ENCODE measurements around the gene RECQL5.

The RECQL5 gene

DNA sequence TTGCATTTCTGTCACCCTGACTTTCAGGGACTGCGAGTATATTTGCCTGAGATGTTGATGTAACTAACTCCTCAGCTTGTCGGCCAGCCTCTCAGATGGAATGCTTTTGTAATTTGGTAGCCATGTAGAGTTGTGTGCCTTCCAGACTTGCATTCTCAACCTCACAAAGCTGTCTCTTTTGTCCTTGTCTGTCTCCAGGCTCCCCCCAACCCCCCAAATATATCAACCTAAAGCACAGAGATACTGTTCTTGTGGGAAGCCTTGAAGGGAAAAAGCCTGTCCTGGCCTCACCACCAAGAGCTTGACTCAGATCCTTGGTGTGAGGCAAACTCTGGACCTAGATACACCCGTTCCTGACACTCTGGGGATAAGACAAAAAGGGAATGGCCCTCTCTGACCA lies 18.5 kb upstream of the RECQL5 start:
- no peak for DNase-seq

DNA sequence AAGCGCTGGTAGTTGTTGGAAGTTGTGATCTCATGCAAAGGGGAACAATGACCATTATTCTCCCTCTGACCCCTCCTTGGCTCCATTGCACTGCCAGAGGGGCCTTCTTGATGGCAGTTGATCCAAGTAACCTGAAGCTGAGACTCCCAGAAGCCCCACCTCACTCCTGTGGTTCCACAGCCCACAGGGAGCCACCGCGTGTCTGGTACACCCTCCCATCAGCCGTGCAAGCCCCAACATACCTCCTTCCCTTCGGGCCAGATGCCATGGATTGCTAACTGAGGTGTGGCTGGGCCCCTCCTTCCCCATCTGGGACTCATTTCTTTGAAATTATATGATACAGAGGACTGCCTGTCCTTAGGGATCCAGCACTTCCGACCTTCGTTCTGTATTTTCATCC lies 18.0 kb upstream of the RECQL5 start:
- DNase-seq, result no peak

DNA sequence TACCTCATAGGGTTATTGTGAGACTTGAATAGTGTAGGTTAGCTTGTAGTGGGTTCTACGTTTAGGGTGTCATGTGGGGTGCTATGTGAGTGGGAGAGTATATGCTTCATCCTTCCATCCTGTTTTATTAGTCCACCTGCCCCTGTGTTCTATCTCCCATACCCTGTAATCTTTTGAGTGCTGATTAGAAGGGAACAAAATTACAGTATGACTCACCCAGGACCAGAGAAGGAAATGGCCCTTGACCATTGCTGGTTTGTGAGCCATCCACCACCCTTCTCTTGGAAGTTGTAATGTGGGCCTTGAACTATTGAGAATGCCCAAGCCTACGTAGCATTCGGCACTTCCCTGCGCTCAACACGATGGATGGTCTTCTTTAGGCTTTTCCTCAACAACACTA lies 17.3 kb upstream of the RECQL5 start:
- no peak for DNase-seq

- no peak for DNase-seq
These were observed 16.6 kb upstream of the RECQL5 start for GRCh38 chr17:75683583-75683982.

- no peak for DNase-seq
These were observed 14.3 kb upstream of the RECQL5 start for GRCh38 chr17:75681289-75681688.

GRCh38 chr17:75680431-75680830 lies 13.5 kb upstream of the RECQL5 start:
- DNase-seq, result no peak

DNA sequence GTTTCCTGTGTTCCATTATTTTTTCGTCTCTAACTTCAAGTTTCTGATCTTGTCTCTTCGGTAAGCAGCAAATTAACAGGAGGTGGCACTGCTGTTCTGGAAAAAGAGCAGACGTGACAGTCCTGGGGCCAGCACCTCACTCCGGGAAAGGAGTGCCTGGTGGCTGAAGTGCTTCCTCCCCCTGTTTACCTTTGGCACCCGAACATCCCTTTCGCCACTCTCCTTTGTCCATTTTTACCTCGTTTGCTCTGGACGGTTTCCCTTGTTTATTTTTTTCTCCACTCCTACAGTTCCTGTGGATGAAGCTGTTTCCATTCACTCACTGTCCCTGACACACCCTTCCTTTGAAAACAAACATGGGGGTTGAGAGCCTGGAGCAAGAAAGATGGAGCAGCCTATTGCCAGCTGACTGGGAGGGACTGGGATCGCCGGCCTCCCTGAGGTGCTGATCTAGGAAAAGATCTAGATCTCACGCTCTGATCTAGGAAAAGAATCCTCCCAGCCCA lies 12.8 kb upstream of the RECQL5 start:
- no peak for DNase-seq

DNA sequence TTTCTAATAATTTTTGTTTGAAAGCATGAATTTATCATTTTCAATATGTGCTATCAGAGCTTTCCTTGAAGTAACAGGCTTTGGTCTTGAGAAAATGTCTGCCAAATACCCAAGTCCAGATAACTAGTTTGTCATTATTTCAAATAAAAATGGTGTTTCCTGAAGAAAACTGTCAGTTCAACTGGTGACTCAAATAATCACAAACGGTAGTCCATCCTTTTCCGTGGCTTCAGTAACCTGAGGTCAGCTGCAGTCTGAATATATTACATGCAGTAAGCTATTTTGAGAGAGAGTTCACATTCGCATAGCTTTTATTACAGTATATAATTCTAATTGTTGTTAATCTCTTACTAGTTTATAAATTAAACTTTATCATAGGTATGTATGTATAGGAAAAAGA lies 9.5 kb upstream of the RECQL5 start:
- DNase-seq, result no peak

DNA sequence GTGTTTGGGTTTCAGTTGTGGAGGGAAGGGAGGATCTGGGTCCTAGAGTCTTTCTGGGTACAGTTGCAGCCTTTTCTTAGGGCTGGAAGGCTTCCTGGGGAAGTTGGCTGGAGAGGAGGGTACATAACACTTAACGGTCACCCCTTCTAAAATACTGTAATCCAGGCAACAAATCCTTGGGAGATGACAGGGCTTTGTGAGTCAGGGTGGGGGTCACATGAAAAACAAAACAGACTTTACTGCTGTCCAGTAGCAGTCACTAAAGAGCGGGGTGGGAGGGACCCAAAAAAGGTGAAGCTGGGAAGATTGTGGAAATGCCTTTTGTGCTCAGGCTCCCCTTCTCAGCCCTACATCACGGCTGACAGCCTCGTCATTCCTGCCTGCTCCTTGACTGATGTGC lies 6.5 kb upstream of the RECQL5 start:
- no peak for DNase-seq

DNA sequence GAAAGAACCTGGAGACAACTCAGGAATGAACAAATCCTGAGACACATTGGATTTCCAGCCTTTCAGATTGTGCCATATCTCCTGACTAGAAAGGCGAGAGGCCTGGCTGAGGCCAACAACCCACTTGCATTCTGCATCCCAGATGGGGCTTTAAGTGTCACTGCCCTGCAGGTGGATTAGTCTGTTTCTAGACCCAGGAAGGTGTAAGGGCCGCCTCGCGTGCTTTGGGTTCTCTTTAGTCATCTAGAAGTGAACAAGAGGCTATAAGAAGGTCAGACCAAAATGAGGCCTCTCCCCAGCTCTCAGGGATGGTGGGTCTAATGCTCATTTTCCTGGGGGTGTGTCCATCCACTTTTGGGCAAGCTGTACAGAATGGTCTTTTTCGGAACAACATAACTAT lies 5.1 kb upstream of the RECQL5 start:
- no peak for DNase-seq

- DNase-seq, result no peak
These were observed 3.9 kb upstream of the RECQL5 start for GRCh38 chr17:75670868-75671267.

DNA sequence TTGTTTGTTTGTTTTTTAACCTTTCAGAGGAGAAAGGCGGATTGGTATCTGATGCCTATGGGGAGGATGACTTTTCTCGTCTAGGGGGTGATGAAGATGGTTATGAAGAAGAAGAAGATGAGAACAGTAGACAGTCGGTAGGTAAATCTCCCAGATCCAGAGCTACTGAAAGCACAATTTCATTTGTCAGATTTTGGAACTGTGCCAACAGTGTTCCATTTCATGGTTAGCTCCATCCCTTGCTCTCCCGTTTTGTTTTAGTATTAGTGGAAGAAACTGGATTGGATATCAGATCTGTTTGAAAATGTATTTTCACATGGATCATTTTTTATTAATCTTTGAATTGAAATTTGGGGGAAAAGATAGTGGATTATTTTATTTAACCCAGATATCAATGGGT lies 1.5 kb upstream of the RECQL5 start:
- DNase-seq, result no peak

- no peak for DNase-seq
These were observed 871 bp upstream of the RECQL5 start for GRCh38 chr17:75667825-75668224.

GRCh38 chr17:75665981-75666380 lies 973 bp downstream of the RECQL5 start:
- DNase-seq, result no peak

- no peak for DNase-seq
These were observed 2.8 kb downstream of the RECQL5 start for GRCh38 chr17:75664099-75664549.

DNA sequence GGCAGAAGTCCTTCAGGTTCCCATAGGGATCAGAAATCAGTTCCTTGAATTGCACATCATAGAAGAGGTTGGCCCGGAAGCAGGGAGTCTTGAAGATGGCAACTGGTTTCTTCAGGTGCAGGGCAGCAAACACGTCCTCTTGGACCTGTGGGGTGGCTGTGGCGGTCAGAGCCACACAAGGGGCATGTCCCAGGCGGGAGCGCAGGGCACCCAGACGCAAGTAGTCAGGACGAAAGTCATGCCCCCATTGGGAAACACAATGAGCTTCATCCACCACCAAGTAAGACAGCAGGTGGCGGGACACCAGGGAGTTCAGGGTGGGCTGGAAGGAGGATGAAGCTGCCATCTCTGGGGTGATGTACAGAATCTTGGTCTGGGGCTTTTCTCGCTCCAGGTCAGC lies 4.4 kb downstream of the RECQL5 start:
- no peak for DNase-seq

- no peak for DNase-seq
These were observed 5.4 kb downstream of the RECQL5 start for GRCh38 chr17:75661531-75661930.

- DNase-seq, result no peak
These were observed 8.7 kb downstream of the RECQL5 start for GRCh38 chr17:75658237-75658636.

- no peak for DNase-seq
These were observed 12.8 kb downstream of the RECQL5 start for GRCh38 chr17:75654176-75654575.

GRCh38 chr17:75652934-75653549 lies 13.9 kb downstream of the RECQL5 start:
- DNase-seq, result peak; percentile 31

DNA sequence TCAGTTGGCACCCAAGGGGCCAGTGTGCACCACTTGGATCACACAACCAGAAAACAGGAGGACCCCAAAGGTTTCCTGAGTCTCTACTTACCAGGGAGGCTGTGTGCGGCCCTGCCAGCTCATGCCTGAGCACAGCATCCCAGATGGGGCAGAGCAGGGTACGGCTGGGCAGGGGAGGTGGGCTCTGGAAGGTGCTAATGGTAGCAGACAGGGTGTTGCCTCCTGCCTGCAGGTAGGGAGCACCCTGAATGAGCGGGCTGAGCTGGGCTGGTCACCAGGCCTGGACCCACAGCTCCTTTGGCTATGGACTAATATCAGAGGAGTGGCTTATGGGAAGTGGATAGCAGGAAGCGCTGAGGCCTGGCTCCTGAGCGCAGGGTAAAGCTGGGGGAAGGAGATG lies 14.6 kb downstream of the RECQL5 start:
- DNase-seq, result no peak

DNA sequence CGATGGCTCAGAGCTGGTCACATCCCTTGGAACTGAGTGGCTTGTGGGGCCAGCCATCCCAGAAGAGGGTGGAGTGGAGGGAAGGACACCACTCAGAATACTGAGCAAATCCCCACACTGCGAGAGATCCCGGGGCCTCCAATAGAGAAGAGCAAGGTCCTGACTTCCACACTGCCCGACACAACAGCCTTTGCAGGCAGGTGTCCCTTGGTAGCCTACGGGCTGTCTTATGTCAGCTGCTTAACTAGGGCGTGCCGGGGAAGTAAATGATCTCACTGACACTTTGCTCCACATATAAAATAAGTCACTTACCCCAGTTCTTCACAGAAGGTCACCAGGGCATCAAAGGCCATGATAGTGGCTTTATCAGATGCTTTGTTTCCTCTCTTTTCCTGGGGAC lies 16.1 kb downstream of the RECQL5 start:
- DNase-seq, result no peak

DNA sequence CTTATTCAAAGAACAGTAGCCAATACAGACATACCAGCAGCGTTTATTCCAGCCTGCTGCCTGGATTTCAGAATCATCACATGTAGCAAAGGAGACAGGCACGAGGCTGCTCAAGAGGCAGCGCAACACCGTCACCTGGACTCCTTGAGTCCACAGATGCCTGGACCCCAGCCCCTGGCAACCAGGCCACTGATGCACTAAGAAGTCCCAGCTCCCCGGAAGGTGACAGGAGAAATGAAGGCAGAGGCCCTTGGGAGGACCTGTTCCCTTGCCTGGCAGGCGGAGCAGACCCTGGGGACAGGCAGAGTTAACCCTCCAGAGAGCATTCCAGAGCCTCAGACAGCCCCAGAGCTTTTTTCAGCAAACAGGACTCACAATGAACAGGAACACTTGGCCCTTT lies 17.3 kb downstream of the RECQL5 start:
- no peak for DNase-seq

DNA sequence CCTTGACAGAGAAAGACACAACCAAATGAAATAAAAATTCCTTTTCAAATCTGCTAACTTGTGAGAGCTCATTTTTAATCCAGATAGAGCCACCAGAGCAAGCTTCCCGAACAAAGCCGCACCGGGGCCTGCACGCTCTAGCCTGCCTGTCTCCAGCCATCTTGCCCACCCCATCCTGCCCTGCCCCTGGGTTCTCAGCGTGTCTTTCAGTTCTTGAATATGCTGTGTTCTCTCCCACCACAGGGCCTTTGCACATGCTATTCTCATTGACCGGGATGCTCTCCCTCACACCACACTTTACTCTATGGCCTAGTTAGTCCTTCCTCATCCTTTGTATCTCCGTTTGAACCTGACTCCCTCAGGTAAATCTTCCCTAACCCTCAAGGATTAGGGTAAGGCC lies 19.0 kb downstream of the RECQL5 start:
- no peak for DNase-seq

DNA sequence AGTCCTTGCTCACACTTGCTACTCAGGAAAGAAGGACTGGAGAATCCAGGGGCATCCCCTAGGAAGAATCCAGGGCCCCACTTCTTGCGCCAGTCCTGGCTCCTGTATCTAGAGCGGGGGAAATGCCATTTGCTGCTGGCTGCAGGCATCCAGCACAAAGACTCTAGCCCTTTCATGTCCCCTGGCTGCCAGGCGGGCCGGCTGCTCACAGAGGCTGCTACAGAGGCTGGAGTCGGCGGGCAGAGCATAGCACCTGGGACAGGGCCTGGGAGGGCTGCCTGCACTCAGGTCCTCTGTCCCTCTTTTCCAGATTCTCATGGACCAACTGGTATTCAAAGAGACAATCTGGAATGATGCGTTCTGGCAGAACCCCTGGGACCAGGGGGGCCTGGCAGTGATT lies 19.9 kb downstream of the RECQL5 start:
- DNase-seq, result no peak

DNA sequence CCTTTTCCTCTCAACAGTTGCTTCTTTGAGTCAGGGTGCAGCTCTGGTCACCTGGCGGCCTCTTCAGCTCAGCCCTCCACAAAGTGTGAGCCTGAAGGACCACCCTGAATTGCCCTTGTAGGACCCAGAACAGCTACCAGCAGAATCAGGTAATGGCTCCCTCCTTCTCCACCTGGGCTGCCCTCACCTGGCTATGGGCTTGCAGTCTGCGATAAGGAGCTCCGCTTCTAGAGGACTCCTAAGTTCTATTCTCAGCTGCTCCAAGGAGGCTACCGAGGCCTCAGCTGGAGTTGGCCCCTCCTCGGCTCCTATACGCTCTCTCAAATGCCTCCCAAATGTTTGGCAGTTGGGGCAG lies 20.3 kb downstream of the RECQL5 start:
- no peak for DNase-seq

Measured in activated CD4-positive, alpha-beta T cell treated with anti-CD3 and anti-CD28 coated beads for 48 hours (primary cell).